Gastrocnemius medialis (tissue), 4 donors: ENCODE results near the gene HLA-G.

Experiments used
- POLR2A ChIP-seq, 2 donors: fragments of 450-650 bp; IDR thresholded peaks; one replicate each; pipeline ENCODE4 v1.6.1; 2017; ENCODE audit warnings: antibody characterized with exemption in 2 of 2, mild to moderate bottlenecking in 2 of 2, moderate library complexity in 2 of 2
- TF ChIP-seq, protein P1 (sequence below), 5 experiments: fragments of 450-650 bp in 3 of 5; fragments of 200-600 bp in 2 of 5; sonication (generic) in 2 of 5; IDR thresholded peaks in 4 of 5; conservative IDR thresholded peaks in 1 of 5; 1 replicate in 4 of 5; 2 replicates in 1 of 5; pipeline ENCODE4 v1.5.1; 2016 to 2019; ENCODE audit warnings: antibody characterized with exemption in 5 of 5, mild to moderate bottlenecking in 3 of 5, moderate library complexity in 3 of 5

DNA sequence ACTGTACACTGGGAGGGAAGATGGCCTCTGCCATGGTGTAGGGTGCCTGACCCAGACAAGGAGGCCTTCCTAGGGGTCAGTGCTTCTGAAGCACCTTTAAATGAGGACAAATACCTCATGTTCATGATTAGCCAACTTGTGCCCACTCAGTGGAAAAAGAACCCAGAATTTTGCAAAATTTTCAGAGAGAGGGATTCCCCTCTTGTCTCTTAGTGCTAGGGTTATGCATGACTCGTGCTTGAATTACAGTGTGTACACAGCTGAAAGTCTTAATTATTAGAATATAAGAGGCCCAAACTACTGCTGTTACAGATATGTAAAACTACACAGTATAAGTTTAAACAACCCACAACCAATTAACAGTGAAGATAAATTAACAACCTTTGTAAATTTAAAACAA is 38.0 kb downstream of the HLA-G start:
- no peak for TF ChIP-seq POLR2A (IDR thresholded peaks at IDR 0.05)
- TF ChIP-seq, protein P1, sequence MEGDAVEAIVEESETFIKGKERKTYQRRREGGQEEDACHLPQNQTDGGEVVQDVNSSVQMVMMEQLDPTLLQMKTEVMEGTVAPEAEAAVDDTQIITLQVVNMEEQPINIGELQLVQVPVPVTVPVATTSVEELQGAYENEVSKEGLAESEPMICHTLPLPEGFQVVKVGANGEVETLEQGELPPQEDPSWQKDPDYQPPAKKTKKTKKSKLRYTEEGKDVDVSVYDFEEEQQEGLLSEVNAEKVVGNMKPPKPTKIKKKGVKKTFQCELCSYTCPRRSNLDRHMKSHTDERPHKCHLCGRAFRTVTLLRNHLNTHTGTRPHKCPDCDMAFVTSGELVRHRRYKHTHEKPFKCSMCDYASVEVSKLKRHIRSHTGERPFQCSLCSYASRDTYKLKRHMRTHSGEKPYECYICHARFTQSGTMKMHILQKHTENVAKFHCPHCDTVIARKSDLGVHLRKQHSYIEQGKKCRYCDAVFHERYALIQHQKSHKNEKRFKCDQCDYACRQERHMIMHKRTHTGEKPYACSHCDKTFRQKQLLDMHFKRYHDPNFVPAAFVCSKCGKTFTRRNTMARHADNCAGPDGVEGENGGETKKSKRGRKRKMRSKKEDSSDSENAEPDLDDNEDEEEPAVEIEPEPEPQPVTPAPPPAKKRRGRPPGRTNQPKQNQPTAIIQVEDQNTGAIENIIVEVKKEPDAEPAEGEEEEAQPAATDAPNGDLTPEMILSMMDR (IDR thresholded peaks at IDR 0.05 in 4 of 5, conservative IDR thresholded peaks at IDR 0.05 in 1 of 5) = no peak
